Liver (tissue), 9 donors: Measurements from ENCODE around the gene RGS12. TPM values are rescaled to one million over a fixed set of nuclear protein-coding genes. Genes with fewer than 3 reads are reported as not detected.

Experiments
- DNase-seq: peaks from one replicate; pipeline ENCODE4 v3.0.0-alpha.2; 2017; ENCODE audit warnings: low spot score
- H3K27ac ChIP-seq, 2 donors: one replicate each; pipeline ENCODE4 v1.7.0; 2013; ENCODE audit warnings: inconsistent platforms in 2 of 2, low read length in 2 of 2, control low read depth in 1 of 2, low read depth in 1 of 2, mild to moderate bottlenecking in 1 of 2
- H3K27me3 ChIP-seq, 4 donors: one replicate each; pipeline versions ENCODE4 v1.6.1 to v1.7.0; 2013; ENCODE audit warnings: low read length in 3 of 4, inconsistent platforms in 1 of 4, mild to moderate bottlenecking in 1 of 4, moderate library complexity in 1 of 4; ENCODE audit not compliant: control insufficient read depth in 4 of 4, insufficient read depth in 4 of 4
- H3K36me3 ChIP-seq, 4 donors: one replicate each; pipeline versions ENCODE4 v1.6.1 to v1.7.0; 2013; ENCODE audit warnings: low read length in 3 of 4, mild to moderate bottlenecking in 3 of 4, low read depth in 1 of 4, moderate library complexity in 1 of 4; ENCODE audit not compliant: control insufficient read depth in 4 of 4, insufficient read depth in 3 of 4
- H3K4me1 ChIP-seq, 4 donors: one replicate each; pipeline versions ENCODE4 v1.6.1 to v1.7.0; 2013; ENCODE audit warnings: low read length in 3 of 4, mild to moderate bottlenecking in 3 of 4, moderate library complexity in 1 of 4; ENCODE audit not compliant: control insufficient read depth in 4 of 4, insufficient read depth in 4 of 4
- H3K4me3 ChIP-seq, 3 donors: one replicate each; pipeline versions ENCODE4 v1.6.1 to v1.7.0; 2013; ENCODE audit warnings: low read length in 3 of 3, control low read depth in 1 of 3, low read depth in 1 of 3, mild to moderate bottlenecking in 1 of 3
- H3K9ac ChIP-seq, 2 donors: one replicate each; pipeline ENCODE4 v1.7.0; 2013; ENCODE audit warnings: low read length in 2 of 2, mild to moderate bottlenecking in 2 of 2, moderate library complexity in 2 of 2, control low read depth in 1 of 2, low read depth in 1 of 2
- H3K9me3 ChIP-seq, 4 donors: one replicate each; pipeline versions ENCODE4 v1.6.1 to v1.7.0; 2013; ENCODE audit warnings: low read length in 3 of 4; ENCODE audit not compliant: control insufficient read depth in 4 of 4
- ATF3 ChIP-seq: IDR thresholded peaks from 2 replicates; pipeline ENCODE4 v1.6.1; 2016; ENCODE audit warnings: antibody characterized with exemption
- CTCF ChIP-seq: fragments of 150-350 bp; IDR thresholded peaks from 2 replicates; pipeline ENCODE4 v1.5.1; 2017; ENCODE audit warnings: improper control_type of control experiment, low read depth, low read length; ENCODE audit not compliant: missing input control
- EGR1 ChIP-seq, 2 donors: IDR thresholded peaks; 2 replicates each; pipeline ENCODE4 v1.6.1; 2016 to 2018; ENCODE audit warnings: antibody characterized with exemption in 2 of 2, low read depth in 2 of 2
- FOXA1 ChIP-seq: IDR thresholded peaks from 2 replicates; pipeline ENCODE4 v1.6.1; 2016; ENCODE audit warnings: antibody characterized with exemption
- GABPA ChIP-seq, 2 donors: IDR thresholded peaks in 1 of 2; conservative IDR thresholded peaks in 1 of 2; 2 replicates each; pipeline ENCODE4 v1.6.1; 2016; ENCODE audit warnings: antibody characterized with exemption in 2 of 2, mild to moderate bottlenecking in 1 of 2, moderate library complexity in 1 of 2
- HNF4A ChIP-seq, 2 donors: conservative IDR thresholded peaks; 2 replicates each; pipeline ENCODE4 v1.6.1; 2016; ENCODE audit warnings: antibody characterized with exemption in 2 of 2, mild to moderate bottlenecking in 2 of 2
- HNF4G ChIP-seq: IDR thresholded peaks from 2 replicates; pipeline ENCODE4 v1.6.1; 2016; ENCODE audit warnings: antibody characterized with exemption
- JUND ChIP-seq, 2 donors: IDR thresholded peaks; 2 replicates each; pipeline ENCODE4 v1.6.1; 2016; ENCODE audit warnings: antibody characterized with exemption in 2 of 2
- MAX ChIP-seq: IDR thresholded peaks from 2 replicates; pipeline ENCODE4 v1.6.1; 2016; ENCODE audit warnings: antibody characterized with exemption
- NR2F2 ChIP-seq: IDR thresholded peaks from 2 replicates; pipeline ENCODE4 v1.6.1; 2016; ENCODE audit warnings: antibody characterized with exemption
- RAD21 ChIP-seq, 2 donors: IDR thresholded peaks; 2 replicates each; pipeline ENCODE4 v1.6.1; 2016; ENCODE audit warnings: antibody characterized with exemption in 2 of 2, mild to moderate bottlenecking in 2 of 2
- REST ChIP-seq: IDR thresholded peaks from 2 replicates; pipeline ENCODE4 v1.6.1; 2016; ENCODE audit warnings: antibody characterized with exemption, mild to moderate bottlenecking
- RXRA ChIP-seq, 2 donors: IDR thresholded peaks; 2 replicates each; pipeline ENCODE4 v1.6.1; 2017 to 2018; ENCODE audit warnings: antibody characterized with exemption in 2 of 2, mild to moderate bottlenecking in 1 of 2
- SP1 ChIP-seq: IDR thresholded peaks from 2 replicates; pipeline ENCODE4 v1.6.1; 2018; ENCODE audit warnings: antibody characterized with exemption, mild to moderate bottlenecking
- WGBS: extraction: QIAGEN DNeasy Blood & Tissue Kit; methylation state at CpG from one replicate; pipeline ENCODE4 v1.1.7; 2013; 5-methylcytosine and 5-hydroxymethylcytosine counted together
- polyA plus RNA-seq, 2 donors: library from polyadenylated mRNA; stranded (reverse) in 1 of 2; unstranded in 1 of 2; fragments of 200-250 nt in 1 of 2; fragments of >200 nt in 1 of 2; fragmentation: Nextera tagmentation in 1 of 2; extraction: Ambion mirVana in 1 of 2; gene quantifications; one replicate each; pipeline versions ENCODE4 v1.2.1 to v1.2.3, GENCODE V29; 2013 to 2015
- total RNA-seq, 2 donors: library from RNA; depleted of rRNA; stranded (reverse); fragments of >200 nt; gene quantifications; one replicate each; pipeline ENCODE4 v1.2.3, GENCODE V29; 2014
- donor health status: healthy.
- donor health status: healthy.
- donor health status: healthy.
- donor health status: healthy.
- donor health status: healthy.

RGS12 gene
- total and polyA plus RNA-seq, 4 donors = 6.4 to 23.2 (median 11.5) TPM

GRCh38 chr4:3256230-3257102 is 36.4 kb upstream of the RGS12 start (continued):
- TF ChIP-seq CTCF = no peak
- TF ChIP-seq NR2F2 = no peak
- no peak for TF ChIP-seq SP1
- no peak for TF ChIP-seq FOXA1
- no peak for TF ChIP-seq REST
- TF ChIP-seq HNF4A (conservative IDR thresholded peaks at IDR 0.05) = no peak

- H3K36me3 ChIP-seq = peaks cover 0 to 3% (median 0%) of the 10 kb centered on the region in 4 donors
- no peak overlapping the region for H3K27ac ChIP-seq
- no peak for TF ChIP-seq HNF4G
- TF ChIP-seq FOXA1 = no peak
- TF ChIP-seq EGR1 (IDR thresholded peaks at IDR 0.05; ENCODE audit: low read depth in 2 of 2) = no peak
- no peak for TF ChIP-seq GABPA (IDR thresholded peaks at IDR 0.05 in 1 of 2, conservative IDR thresholded peaks at IDR 0.05 in 1 of 2)
- TF ChIP-seq JUND (IDR thresholded peaks at IDR 0.05) = no peak
- TF ChIP-seq SP1 = no peak
- TF ChIP-seq NR2F2 = no peak
- no peak for TF ChIP-seq RAD21 (IDR thresholded peaks at IDR 0.05)
- TF ChIP-seq ATF3 = no peak
- no peak for TF ChIP-seq MAX
- no peak for TF ChIP-seq RXRA (IDR thresholded peaks at IDR 0.05)
- H3K9ac ChIP-seq = no peak overlapping the region
- H3K9me3 ChIP-seq = no peaks in the 10 kb centered on the region
- WGBS = 90% methylated on average over 9 of the region's 9 CpGs
- no peaks in the 10 kb centered on the region for H3K4me1 ChIP-seq
- no peak for DNase-seq
- H3K27me3 ChIP-seq = no peaks in the 10 kb centered on the region
- no peak overlapping the region for H3K4me3 ChIP-seq
These were observed 35.7 kb upstream of the RGS12 start for GRCh38 chr4:3257103-3257555.
